Right renal pelvis (tissue), 4 donors: ENCODE results near the gene ARCN1. TPM values are rescaled to one million over a fixed set of nuclear protein-coding genes. Genes with fewer than 3 reads are reported as not detected.
"Not testable (repeated sequence)": the region's sequence is repeated elsewhere in the genome, so short reads cannot be mapped to it uniquely, and the experiment has no call there.

Source experiments
- DNase-seq, 4 donors: peaks; one replicate each; pipeline ENCODE4 v3.0.0-alpha.2; 2013; ENCODE audit warnings: low read depth in 4 of 4, low spot score in 3 of 4, missing footprints in 1 of 4
- polyA plus RNA-seq, 4 donors: library from polyadenylated mRNA; unstranded; fragments of 120-200 nt; gene quantifications; one replicate each; pipeline ENCODE4 v1.2.1, GENCODE V29; 2013; ENCODE audit not compliant: insufficient read length in 4 of 4

Gene ARCN1
- polyA plus RNA-seq, 4 donors: 179 to 199 (median 199) TPM

- DNase-seq: no peak
Observed at GRCh38 chr11:118604566-118604965, 32.4 kb downstream of the ARCN1 start.

- peak in 2 of 4 donors; percentile 83 to 86 for DNase-seq
Observed at GRCh38 chr11:118605116-118605867, 33.1 kb downstream of the ARCN1 start.

- no peak for DNase-seq
Observed at GRCh38 chr11:118606157-118606843, 34.1 kb downstream of the ARCN1 start.

GRCh38 chr11:118606844-118607228, 34.6 kb downstream of the ARCN1 start:
- DNase-seq: no peak

GRCh38 chr11:118607401-118608359, 35.5 kb downstream of the ARCN1 start, which contains the start of gene PHLDB1:
PHLDB1 (plus strand) TSS chr11:118607615; CDS start chr11:118613837, 6,222 bp downstream.
- DNase-seq: no peak

GRCh38 chr11:118608360-118609227, 36.4 kb downstream of the ARCN1 start:
- DNase-seq: no peak

GRCh38 chr11:118609380-118610224, 37.4 kb downstream of the ARCN1 start:
- DNase-seq: no peak

- no peak for DNase-seq
Observed at GRCh38 chr11:118610225-118610772, 38.1 kb downstream of the ARCN1 start.

GRCh38 chr11:118610773-118611432, 38.7 kb downstream of the ARCN1 start:
- DNase-seq: peak in 1 of 4 donors; percentile 74

- DNase-seq: not testable (repeated sequence)
Observed at GRCh38 chr11:118611433-118611795, 39.2 kb downstream of the ARCN1 start.

GRCh38 chr11:118612378-118612777, 40.2 kb downstream of the ARCN1 start:
- no peak for DNase-seq

GRCh38 chr11:118614511-118614910, 42.3 kb downstream of the ARCN1 start:
- no peak for DNase-seq

- no peak for DNase-seq
Observed at GRCh38 chr11:118615282-118615975, 43.2 kb downstream of the ARCN1 start.

- no peak for DNase-seq
Observed at GRCh38 chr11:118615976-118616371, 43.8 kb downstream of the ARCN1 start.

- DNase-seq: no peak
Observed at GRCh38 chr11:118618115-118618990, 46.1 kb downstream of the ARCN1 start.

GRCh38 chr11:118618991-118619375, 46.8 kb downstream of the ARCN1 start:
- DNase-seq: no peak
